RPMI8226 (cell line): ENCODE results near the gene LRRC46.

Source experiments
- DNase-seq: peaks from one replicate; pipeline ENCODE4 v3.0.0-alpha.2; 2015

LRRC46 gene

DNA sequence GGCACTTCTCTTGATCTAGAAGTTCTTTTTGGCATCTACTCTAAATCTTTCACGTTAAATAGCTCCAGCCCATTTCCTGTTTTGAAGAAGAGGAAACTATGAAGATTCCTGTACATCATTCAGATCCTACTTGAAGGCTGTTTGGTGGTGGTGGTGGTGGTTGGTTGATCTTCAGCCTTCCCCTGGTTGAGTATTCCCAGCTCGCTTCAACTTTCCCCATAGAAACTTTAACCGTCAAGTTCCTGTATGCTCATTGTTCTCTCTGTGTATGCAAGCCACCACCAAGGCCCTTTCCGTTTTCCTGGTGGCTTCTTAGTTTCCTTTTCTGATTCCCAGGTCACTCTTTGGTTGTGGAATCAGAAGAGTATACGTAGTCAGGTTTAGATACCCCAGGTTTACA is 3.3 kb downstream of the LRRC46 start:
- no peak for DNase-seq

DNA sequence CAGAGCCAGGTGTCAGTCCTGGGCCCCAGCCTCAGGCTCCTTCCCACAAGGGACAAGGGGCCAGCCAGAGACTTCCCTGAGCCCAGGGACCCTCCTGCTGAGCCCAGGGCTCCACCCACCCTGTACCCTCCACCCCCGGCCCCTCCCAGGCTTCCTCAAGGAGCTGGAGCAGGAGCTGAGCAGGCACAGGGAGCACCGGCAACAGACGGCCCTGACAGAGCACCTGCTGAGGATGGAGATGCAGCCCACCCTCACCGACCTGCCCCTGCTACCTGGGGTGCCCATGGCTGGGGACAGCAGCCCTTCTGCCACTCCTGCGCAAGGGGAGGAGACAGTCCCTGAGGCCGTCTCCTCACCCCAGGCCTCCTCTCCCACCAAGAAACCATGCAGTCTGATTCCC is 5.1 kb downstream of the LRRC46 start:
- no peak for DNase-seq

DNA sequence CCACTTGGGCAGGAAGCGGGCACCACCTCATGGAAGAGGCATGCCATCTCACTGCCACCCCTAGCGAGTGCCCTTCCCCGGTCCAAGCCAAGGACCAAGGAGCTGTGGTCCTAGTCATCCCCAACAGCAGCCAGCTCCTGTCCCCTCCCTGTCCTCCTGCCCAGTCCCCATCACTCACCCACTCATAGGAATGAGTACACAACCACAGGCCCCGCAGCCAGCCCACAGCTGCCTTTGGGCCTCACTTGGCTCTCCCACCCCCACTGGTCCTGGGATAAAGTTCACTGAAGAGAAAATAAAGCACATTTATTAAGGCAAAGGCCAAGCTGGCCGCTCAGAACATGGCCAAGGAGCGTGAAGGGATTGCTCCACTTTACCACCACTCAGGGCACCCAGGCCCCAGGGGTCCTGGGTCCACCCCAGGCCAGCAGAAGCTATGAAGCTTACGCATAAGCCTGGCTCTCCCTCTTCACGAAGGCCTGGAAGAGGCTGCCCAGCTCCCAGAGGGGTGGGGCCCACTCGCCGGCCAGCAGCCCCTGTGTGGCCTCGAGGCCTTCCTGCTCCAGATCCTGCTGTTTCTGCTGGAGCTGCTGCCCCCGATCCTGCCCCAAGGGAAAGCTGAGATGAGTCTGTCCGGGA is 6.0 kb downstream of the LRRC46 start:
- no peak for DNase-seq

DNA sequence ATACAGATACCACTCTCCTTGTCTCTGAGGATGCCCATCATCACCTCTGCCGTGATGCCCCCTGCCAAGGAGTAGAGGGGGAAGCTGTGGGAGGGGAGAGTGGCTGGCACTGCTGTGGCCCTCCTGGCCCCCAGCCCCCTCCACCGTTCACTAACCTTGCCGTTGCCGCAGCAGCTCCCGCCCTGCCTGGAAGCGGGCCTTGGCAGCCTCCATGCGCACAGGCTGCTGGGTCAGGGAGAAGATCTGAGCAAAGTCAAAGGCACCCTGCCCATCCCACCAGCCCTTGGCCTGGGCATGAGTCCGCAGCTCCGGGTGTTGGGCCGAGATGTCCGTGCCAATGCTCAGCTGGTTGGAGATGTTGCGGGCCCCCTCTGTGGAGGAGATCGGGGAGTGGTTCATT is 7.2 kb downstream of the LRRC46 start:
- no peak for DNase-seq

DNA sequence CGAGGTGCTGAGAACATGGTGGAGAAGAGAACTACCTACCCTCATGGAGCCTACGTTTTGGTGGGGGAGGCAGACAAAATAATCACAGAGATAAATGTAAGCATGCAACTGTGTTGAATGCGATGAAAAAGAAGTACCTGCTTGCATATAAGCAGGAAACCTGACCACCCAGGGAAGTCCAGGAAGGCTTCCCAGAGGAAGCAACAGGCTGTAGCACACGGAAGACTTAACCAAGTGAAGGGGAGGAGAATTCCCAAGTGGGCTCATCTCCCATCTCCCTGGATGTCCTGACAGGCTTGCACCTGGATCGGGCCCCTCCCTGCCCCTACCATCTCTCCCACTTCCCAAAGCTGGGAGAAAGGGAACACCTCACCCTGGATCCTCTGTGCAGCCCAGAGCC is 7.6 kb downstream of the LRRC46 start:
- DNase-seq = no peak

DNA sequence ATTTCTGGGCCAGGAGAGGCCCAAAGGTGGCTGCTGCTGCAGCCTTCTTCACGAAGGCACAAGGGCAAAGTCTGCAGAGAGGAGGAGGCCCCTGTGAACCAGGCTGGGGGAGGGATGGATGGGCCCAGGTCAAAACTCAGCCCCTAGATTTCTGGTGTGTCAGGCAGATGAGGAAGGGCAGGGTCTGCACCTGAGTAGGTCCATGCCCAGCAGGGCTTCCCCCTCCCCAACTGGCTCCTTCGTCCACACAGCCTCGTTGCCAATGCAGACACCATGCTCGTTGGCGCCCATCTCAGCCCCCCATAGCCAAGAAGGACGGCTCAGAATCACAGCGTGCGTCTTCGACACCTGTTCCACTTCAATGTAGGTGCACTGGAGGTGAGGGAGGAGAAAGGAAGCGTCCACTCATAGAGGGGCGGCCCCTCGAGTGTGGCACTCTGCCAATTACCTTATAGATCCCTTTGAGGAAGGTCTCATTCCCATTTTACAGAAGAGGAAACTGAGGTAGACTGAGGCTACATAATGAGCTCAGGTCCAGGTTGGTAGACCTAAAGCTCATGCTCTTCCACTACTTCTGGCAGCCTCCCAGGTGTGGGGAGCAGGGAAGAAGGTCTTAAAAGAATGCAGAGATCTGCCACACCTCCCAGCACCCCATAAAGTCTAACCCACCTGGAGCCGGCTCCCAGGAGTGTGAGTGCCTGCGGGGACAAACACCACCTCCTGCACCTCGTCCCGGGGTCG is 8.7 kb downstream of the LRRC46 start:
- no peak for DNase-seq

DNA sequence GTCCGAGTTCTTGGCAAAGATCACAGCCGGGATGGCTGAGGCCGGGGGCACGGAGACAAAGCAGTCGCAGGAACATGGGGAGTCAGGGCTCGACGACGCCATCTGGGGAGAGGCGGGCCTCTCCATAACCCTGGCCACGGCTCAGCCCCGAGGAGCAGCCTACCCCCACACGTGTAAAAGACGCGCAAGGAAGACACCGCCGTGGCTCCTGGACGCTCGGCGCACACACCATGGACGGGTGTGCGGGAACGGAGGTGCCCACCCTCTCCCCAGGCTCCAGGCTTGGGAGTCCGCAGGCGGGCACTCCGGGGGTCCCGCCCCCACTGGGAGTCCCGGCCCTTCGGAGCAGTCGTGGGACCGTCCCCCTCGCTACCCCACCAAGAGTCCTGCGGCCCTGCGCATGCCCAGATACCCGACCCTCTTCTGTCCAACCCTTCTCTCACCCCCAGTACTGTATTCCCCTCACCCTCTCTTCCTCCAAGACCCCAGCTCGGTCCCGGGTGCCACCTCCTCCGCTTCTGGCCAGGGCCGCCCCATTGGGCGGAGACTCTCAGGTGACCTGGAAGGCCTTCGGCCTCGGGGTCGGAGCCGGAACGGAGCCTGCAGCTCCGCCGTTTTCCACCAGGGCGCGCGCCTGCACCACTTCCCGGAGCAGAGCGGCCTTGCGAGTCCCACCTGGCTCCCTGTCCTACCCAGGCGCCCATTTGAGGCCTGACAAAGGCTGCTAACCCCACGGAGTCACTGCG is 9.4 kb downstream of the LRRC46 start, which contains the start of gene SCRN2:
SCRN2 (minus strand) TSS at position 532 of the 746 bp plus-strand sequence; CDS start at position 102, 430 bp downstream.
- peak; percentile 90 for DNase-seq

DNA sequence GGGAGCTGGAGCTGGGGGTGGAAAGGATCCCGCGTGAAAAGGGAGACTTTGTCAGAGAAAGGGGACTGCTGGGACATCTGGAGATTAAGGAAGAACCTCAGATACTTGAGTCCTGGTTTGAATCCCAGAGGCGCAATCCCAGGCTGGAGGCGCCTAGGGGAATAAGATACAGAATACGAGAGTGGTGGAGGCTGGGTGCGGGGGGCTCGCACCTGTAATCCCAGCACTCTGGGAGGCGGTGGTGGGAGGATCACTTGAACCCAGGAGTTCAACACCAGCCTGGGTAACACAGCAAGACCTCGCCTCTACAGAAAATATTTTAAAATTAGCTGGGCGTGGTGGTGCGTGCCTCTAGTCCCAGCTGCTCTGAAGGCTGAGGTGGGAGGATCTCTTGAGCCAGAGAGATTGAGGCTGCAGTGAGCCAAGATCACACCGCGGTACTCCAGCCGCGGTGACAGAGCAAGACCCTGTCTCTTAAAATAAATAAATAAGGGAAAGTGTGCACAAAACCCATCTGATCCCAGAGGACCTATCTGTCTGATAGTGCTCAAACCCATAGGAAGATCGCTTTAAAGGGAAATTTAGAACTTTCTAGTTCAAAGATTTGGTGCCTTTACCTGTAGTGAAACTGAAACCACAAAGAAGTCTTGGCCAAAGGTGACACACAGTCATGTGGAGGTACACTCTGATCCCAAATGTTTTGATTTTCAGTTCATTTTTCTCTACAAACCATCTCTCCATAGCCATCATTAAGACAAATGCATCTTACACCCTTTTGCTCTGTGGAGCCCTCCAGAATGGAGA is 10.2 kb downstream of the LRRC46 start:
- peak; percentile 41 for DNase-seq

DNA sequence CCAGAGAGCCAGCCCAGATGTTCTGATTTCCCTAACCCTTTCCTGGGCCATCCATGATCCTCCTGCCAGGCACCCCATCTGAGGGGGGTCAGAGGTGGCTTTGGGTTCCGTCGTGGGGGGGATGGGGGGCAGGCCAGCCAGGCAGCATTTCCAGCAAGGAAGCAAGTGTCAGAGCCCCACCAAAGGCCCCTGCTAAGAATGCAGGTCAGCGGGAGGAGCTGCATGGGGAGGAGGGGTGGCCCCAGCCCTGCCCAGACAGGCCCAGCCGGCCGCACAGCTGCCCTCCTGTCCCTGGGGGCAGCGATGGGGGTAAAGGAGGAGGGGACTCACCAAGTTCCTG is 11.9 kb downstream of the LRRC46 start:
- no peak for DNase-seq

DNA sequence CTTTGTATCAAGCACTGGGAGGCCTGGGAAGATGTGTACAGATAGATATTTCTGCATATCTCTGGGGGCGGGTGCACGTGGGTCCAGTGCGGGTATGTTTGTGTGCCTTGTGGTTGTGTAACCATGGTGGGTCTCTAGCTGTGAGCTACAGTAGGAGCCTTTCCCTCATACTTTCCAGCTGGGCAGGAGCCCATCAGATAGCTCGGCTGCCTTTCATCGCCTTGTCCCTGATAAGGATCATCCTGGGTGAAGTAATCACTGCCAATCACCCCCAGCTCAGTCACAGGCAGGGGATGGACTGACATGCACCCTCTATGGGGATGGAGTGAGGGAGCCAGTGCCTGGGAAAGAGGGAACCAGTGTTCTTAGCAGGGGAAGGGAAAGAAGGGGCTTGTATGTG is 12.8 kb downstream of the LRRC46 start:
- DNase-seq = no peak

DNA sequence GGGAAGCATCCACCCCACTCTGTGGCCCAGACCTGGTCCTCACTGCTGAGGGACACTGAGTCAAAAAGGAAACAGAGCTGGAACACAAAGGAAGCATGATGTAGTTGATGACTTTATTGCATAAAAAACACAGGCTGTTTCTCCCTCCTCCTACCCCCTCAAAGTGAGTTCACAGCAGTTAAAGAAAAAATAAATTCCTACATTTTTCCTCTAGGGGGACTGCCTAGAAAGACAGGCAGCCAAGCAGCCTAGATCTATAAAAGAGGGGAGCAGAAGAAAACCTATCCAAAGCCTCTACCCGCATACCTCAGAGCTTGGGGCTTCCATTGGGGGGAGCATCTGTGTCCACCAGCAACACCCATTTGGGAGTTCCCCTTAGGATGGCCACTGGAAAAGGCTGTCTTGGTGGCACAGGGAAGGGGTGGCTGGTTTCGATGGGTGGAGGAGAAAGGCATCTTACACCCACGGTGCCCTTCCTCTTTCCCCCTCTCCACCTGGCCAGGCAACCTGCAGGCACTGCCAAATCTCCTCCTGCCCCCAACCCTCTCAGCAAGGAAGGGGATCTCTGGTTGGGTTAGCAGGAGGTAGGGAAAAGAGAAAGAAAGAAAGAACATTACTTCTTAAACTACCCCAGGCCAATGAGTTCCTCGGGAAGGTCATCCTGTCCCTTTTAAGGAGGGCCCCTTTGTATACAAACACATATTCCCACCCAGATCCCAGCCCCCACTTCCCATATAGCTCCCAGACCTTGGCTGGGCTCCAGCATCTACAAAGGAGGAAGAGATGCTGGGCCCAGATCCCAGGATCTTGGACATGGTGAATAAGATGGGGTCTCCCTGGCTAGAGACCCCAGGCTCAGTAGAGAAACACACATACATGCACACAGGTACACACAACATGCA is 13.6 kb downstream of the LRRC46 start:
- DNase-seq = no peak

DNA sequence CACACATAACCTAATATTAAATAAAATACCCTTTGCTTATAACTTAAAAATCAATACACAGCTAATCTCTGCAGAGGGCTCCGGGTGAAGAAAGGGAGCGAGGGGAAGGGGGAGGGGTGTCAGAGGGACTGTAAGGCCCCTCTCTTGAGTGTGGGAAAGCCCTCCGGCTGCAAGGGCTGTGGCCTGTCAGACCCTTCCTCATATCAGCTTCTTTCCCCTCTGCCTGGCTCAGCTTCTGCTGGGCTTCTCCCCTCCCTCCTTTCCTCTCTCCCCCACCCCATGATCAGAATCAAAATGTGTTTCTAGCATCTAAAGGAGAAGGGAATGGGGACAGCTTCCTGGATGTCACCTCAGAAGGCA is 14.2 kb downstream of the LRRC46 start:
- no peak for DNase-seq

DNA sequence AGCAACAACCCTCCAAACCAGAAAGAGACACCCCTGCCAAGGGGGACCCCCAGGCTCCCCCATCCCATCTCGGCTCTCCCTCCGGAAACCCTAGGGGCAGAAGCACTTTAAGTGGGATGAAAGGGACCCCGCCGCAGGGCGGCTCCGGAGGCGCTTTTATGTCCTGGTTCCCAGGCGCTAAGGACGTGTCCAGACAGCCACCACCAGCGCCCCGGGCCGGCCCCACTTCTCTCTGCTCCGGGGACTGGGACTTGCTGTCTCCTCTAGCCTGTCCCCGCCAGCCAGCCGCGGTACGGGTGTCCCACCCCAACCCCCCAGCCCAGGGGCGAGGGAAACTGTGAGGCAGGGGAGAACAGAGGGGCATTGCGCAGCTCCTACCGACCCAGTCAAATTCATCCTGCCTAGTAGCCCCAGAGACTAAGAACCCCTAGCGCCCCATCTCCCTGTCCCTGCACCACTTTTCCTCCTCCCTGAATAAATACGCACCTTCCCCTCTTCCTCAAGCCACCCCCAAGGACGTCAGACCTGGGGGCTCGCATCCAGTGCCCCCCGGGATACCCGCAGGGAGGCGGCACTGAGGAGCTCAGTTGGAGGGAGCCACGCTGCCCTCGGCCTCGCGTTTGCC is 15.4 kb downstream of the LRRC46 start:
- no peak for DNase-seq

DNA sequence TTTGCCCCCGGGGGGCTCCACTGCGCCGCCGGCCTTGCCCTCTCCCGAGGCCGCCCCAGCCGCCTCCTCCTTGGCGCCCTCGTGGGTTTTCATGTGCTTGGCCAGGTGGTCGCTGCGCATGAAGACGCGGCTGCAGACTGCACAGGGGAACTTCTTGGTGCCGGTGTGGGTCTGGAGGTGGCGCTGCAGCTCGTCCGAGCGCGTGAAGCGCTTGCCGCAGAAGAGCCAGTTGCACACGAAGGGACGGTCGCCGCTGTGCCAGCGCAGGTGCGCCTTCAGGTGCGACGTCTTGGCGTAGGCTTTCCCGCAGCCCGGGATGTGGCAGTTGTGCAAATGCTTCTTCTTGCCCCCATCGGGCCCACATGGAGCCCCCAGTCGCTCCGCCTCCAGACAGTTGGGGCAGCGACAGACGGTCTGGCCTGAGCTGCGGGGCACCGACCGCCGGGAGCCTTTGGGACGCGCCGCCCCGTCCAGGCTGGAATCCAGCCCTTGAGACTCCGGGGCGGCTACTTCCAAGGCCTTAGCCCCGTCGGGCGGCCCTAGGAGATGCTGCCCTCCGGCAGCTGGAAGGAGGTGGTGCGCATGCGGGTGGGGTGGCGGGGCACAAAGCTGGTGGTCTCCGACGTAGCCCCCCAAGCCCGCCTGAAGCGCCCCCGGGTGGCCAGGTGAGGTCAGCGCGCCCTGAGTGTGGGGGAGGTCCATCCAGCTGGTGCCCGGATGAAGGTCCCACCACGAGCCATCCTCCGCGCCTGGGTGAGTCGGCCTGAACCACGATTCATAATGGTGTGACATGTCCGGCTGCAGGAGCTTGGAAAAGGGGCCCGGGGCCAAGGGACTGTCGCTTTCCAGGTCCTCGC is 16.1 kb downstream of the LRRC46 start:
- peak; percentile 64 for DNase-seq

DNA sequence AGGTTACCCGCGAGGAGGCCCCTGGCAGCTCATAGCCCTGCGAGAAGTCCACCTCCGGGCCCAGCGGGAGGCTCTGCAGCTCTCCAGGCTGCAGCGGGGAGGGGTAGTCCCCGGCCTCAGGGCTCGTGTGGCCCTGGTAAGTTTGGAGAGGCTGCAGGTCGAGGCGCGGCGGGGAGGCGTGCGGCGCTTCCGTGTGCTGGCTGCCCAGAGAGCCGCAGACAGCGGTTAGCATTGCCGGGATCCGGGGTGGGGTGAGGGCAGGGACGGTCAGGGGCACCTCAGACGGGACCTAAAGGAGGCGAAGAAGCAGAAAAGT is 16.7 kb downstream of the LRRC46 start:
- no peak for DNase-seq

DNA sequence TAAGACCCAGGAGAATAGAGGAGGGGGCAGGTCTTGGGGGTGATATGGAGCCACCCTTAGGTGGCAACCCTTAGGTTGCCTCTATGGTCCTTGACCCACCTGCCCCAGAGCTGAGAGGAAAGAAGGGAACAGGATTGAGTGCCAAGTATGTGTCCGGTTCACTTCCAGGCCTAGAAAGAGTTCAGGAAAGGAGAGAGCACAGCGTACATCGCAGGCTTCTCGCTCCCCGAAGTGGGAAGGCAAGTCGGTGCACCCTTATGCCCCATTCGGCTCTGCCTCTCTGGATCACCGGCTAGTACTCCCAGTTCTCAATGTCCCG is 18.9 kb downstream of the LRRC46 start:
- DNase-seq = no peak

DNA sequence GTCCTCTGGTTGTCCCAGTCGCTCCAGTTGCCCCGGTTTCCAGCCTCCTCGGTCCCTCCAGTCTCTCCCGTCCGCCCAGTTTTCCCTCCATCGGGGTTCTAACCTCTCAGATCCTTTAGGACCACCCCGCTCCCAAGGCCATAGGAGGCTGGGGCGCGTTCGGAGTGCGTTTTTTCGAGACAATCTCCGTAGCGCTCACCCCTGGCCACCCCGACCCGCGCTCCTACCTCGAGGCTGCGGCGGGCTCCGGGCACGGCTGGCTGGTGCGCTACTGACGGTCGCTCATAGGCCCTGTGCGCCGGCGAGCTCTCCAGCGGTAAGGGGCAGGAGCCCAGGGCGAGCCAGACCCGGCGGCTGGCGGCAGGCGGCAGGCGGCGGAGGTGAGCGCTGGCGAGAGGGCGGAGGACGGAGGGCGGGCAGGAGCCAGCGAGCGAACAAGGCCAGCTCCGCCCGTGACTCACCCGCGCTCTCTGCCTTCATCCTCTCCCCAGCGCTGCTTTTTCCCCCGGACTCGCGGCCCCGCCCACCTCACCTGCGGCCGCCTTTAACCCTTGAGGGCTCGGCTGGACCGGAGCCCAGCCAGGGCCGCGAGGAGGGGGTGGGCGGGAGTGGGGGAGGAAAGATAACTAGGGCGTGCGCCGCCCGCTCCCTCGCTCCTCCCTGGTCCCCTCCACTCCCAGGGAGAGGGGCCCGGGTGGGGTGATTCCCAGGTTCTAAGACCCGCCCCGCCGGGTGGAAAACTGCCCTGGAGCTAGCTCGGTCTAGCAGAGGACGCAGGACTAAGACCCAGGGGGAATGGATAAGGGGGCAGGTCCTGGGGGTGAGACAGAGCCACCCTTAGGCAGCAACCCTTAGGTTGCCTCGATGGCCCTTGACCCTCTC is 19.5 kb downstream of the LRRC46 start, which contains the start of gene SP6:
SP6 (minus strand) TSS at position 472 of the 882 bp plus-strand sequence. CDS start 2,734 bp downstream, outside the sequence.
- DNase-seq = peak; percentile 87

DNA sequence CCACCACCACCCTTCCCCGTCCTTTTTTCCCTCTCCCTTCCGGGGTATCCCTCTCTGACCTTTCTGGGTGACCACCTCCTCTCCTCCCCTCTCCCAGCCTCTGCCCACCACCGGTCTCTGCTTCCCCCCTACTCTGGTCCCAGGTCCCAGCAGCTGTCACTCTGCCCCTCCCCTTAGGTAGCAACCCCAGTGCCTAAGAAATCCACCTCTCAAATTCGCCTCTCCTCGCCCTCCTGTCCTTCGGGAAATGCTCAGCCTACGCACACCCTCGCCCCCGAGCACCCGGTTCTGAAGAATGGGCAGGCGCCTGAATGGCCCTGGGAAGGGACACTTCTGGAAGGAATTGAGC is 20.3 kb downstream of the LRRC46 start:
- no peak for DNase-seq

DNA sequence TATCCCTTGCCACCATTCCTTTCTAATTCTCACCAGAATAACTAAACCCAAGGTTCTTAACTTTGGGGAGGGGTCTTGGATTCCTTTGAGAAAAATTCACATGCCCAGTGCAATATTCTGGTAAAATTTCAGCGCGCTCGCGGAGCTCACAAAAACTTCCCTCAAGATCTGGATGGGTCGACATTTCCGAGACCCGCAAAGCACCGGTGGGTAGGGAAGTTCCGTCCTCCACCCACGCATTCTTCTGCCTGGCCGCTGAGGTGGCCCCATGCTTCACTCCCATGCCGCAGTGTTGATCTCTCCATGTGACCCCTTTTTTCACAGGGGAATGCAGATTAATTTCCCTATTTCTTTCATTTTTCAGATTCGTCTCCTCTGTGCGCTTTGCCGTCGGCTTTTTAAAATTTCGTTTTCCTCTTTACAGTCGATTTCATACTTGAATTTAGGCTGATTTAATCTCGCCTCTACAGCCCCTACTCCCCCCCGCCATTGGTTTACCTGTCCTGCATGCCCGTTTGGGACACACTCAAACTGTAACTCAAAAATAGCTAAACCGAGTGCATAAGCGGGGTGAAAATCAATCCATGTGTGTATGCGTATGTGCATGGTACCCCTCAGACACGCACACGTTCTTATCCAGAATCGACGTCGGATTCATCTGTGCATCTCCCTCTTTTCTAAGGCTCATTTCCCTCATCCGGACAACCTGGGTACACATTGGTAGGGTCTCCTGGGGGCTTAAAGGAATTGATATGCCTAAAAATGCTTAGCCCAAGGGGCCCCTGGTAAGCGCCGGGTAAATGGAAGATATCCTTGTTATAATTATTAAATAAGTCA is 20.9 kb downstream of the LRRC46 start:
- DNase-seq = no peak
